ENCODE data around the gene PCDH9. TPM values are rescaled to one million over a fixed set of nuclear protein-coding genes. Genes with fewer than 3 reads are reported as not detected.

PCDH9 gene
- total RNA-seq, 4 donors from 2014 or later: 0.57 to 1.7 (median 0.97) TPM

DNA sequence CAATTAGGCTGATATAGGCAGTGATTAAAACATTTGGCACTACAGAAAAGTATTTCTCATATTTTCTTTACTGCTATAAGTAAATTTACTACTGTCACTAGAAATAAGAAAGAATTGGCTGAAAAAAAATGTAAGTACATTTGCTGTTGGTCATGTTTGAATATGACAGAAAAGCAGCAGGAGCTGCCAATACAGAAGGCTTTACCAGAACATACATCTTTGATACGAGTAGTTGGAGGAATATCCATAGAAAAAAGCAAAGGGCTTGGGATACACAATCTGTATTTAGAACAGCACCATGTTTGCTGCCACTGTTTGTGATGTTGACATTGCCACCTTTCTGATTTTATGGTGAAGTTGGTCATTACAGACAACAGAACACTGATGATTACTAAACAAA is 21.6 kb downstream of the PCDH9 start:
- TF ChIP-seq CTCF (IDR thresholded peaks at IDR 0.05) (no peak), POLR2A (IDR thresholded peaks at IDR 0.05) (no peak)
- no peak overlapping the region for H3K4me3 ChIP-seq
- no peaks in the 10 kb centered on the region for H3K36me3 ChIP-seq
- H3K9me3 ChIP-seq: no peaks in the 10 kb centered on the region
- no peaks in the 10 kb centered on the region for H3K27me3 ChIP-seq
- H3K4me1 ChIP-seq: no peaks in the 10 kb centered on the region
- DNase-seq: no peak
- H3K27ac ChIP-seq: no peak overlapping the region

DNA sequence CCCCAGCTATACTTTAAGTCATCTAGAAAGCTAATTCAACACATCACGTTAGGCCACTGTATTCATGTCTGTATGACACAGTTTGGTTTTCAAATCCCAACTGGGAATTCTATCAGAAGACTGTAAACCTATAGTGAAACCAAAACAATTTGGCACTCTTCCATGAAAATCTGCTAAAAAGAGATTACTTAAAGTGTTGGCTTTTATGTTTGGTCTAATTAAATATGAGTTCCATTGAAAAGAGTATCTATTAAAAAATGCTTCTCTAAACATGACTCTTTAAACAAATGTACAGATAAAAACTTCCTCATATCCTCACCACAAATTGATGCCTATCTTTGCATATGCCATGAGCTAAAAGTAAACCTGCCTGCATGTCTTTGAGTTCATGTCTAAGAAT is 25.4 kb downstream of the PCDH9 start:
- no peak for DNase-seq
- TF ChIP-seq CTCF (IDR thresholded peaks at IDR 0.05) (no peak), POLR2A (IDR thresholded peaks at IDR 0.05) (no peak)
- Histone ChIP-seq H3K36me3 (no peaks in the 10 kb centered on the region), H3K4me3 (no peak overlapping the region), H3K27ac (no peak overlapping the region), H3K27me3 (no peaks in the 10 kb centered on the region), H3K9me3 (no peaks in the 10 kb centered on the region), H3K4me1 (no peaks in the 10 kb centered on the region)

GRCh38 chr13:67200605-67201004 is 29.5 kb downstream of the PCDH9 start:
- no peak for TF ChIP-seq CTCF (IDR thresholded peaks at IDR 0.05)
- no peak for DNase-seq
- no peaks in the 10 kb centered on the region for H3K4me1 ChIP-seq
- H3K27me3 ChIP-seq: no peaks in the 10 kb centered on the region
- H3K27ac ChIP-seq: no peak overlapping the region
- H3K36me3 ChIP-seq: no peaks in the 10 kb centered on the region
- H3K9me3 ChIP-seq: no peaks in the 10 kb centered on the region
- no peak overlapping the region for H3K4me3 ChIP-seq

- Histone ChIP-seq H3K27me3 (no peaks in the 10 kb centered on the region), H3K27ac (no peak overlapping the region), H3K9me3 (no peaks in the 10 kb centered on the region), H3K36me3 (no peaks in the 10 kb centered on the region), H3K4me3 (no peak overlapping the region), H3K4me1 (no peaks in the 10 kb centered on the region)
- DNase-seq: no peak
- no peak for TF ChIP-seq CTCF (IDR thresholded peaks at IDR 0.05)
Observed at GRCh38 chr13:67200183-67200582, 30.0 kb downstream of the PCDH9 start.

DNA sequence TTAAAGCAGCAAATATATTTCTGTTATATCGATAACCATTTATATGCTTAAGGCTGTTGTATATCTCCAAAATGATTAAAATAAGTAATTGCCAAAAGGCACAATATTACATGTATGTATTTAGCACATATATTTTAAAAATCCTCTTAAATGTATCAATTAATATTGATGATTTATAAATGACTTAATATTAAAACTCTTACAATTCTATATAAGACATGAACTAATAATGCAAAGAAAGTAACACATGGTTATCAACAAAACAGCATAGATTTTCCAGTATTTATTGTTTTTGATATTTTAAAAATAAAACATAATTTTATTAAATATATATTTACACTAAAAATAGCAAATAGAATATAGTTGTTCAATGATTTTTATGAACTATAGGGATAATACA is 32.4 kb downstream of the PCDH9 start:
- Histone ChIP-seq H3K27ac (no peak overlapping the region), H3K36me3 (no peaks in the 10 kb centered on the region), H3K27me3 (no peaks in the 10 kb centered on the region), H3K4me3 (no peak overlapping the region), H3K9me3 (no peaks in the 10 kb centered on the region), H3K4me1 (no peaks in the 10 kb centered on the region)
- TF ChIP-seq POLR2A (IDR thresholded peaks at IDR 0.05): no peak
- no peak for TF ChIP-seq CTCF (IDR thresholded peaks at IDR 0.05)
- DNase-seq: no peak

DNA sequence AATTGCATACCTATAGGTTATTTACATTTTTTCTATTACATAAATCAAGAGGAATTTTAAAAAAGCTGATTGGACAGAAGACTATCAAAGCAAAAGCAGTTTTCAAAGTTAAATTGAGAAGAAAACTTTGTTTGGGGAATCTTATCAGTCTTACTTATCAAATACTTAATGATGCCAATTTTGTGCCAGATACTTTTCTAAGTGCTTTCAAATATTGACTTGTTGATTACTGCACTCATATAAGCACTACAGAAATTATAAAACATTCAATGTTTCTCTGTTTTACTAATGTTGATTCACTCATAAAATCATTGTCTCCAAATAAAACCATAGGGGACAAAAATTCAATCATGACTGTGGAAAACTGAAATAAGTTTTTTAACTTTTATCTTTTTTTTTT is 36.2 kb downstream of the PCDH9 start:
- Histone ChIP-seq H3K27ac (no peak overlapping the region), H3K4me3 (no peak overlapping the region), H3K9me3 (no peaks in the 10 kb centered on the region), H3K4me1 (no peaks in the 10 kb centered on the region), H3K36me3 (no peaks in the 10 kb centered on the region), H3K27me3 (no peaks in the 10 kb centered on the region)
- no peak for DNase-seq
- TF ChIP-seq CTCF (IDR thresholded peaks at IDR 0.05) (no peak), POLR2A (IDR thresholded peaks at IDR 0.05) (no peak)

Data from Peyer's patch (tissue), 4 donors.